CD4-positive, alpha-beta T cell (primary cell): Measurements from ENCODE around the gene BLNK. TPM values are rescaled to one million over a fixed set of nuclear protein-coding genes. Genes with fewer than 3 reads are reported as not detected.

Experiments
- ATAC-seq: fragments of 200-7000 bp; cut with Tn5 transposase; one replicate; pipeline ENCODE4 v1.10.0; 2022; ENCODE audit warnings: mild to moderate bottlenecking; ENCODE audit not compliant: poor library complexity
- CTCF ChIA-PET: fragments of 350-600 bp; sonication (Branson Sonifier 250); formaldehyde crosslinking; loops from one replicate; lab custom pipeline; 2021; ENCODE audit warnings: antibody characterized with exemption, inconsistent platforms; lab: Charles Lee
- POLR2A ChIA-PET: fragments of 350-600 bp; sonication (Branson Sonifier 250); formaldehyde crosslinking; loops from one replicate; lab custom pipeline; 2021; ENCODE audit warnings: antibody characterized with exemption, inconsistent platforms; lab: Charles Lee
- DNase-seq, 14 experiments: peaks; one replicate each; pipeline ENCODE4 v3.0.0-alpha.2; 2013 to 2020; ENCODE audit warnings: mixed read lengths in 2 of 14
- H3K27ac ChIP-seq, 2 donors: one replicate each; pipeline versions ENCODE4 v1.5.1 to v1.7.0; 2013; ENCODE audit warnings: low read length in 2 of 2, low read depth in 1 of 2, mild to moderate bottlenecking in 1 of 2
- H3K27me3 ChIP-seq, 2 experiments: 1 replicate in 1 of 2; 2 replicates in 1 of 2; pipeline versions ENCODE4 v1.6.1 to v1.7.0; 2013; ENCODE audit warnings: low read length in 2 of 2, control low read depth in 1 of 2, mild to moderate bottlenecking in 1 of 2, moderate library complexity in 1 of 2; ENCODE audit not compliant: insufficient read depth in 2 of 2, control insufficient read depth in 1 of 2
- H3K36me3 ChIP-seq: one replicate; pipeline ENCODE4 v1.6.1; 2013; ENCODE audit warnings: low read length, control low read depth; ENCODE audit not compliant: insufficient read depth
- H3K4me1 ChIP-seq: one replicate; pipeline ENCODE4 v1.6.1; 2013; ENCODE audit warnings: low read length, control low read depth; ENCODE audit not compliant: insufficient read depth
- H3K4me3 ChIP-seq: one replicate; pipeline ENCODE4 v1.5.1; 2013; ENCODE audit warnings: mild to moderate bottlenecking, low read length, moderate library complexity
- H3K9me3 ChIP-seq, 2 experiments: 1 replicate in 1 of 2; 2 replicates in 1 of 2; pipeline versions ENCODE4 v1.6.1 to v1.7.0; 2013; ENCODE audit warnings: low read length in 2 of 2, mild to moderate bottlenecking in 2 of 2, control low read depth in 1 of 2, moderate library complexity in 1 of 2; ENCODE audit not compliant: control insufficient read depth in 1 of 2, insufficient read depth in 1 of 2
- H3K27ac Mint-ChIP-seq: one replicate; pipeline ENCODE4 v1.8.0; 2020; ENCODE audit warnings: mixed read lengths
- H3K27me3 Mint-ChIP-seq: one replicate; pipeline ENCODE4 v1.8.0; 2021; ENCODE audit warnings: mixed read lengths
- H3K36me3 Mint-ChIP-seq: one replicate; pipeline ENCODE4 v1.8.0; 2021; ENCODE audit warnings: low read depth, mixed read lengths
- H3K4me1 Mint-ChIP-seq: one replicate; pipeline ENCODE4 v1.8.0; 2021; ENCODE audit warnings: low read depth, mixed read lengths
- H3K4me3 Mint-ChIP-seq: one replicate; pipeline ENCODE4 v1.8.0; 2020; ENCODE audit warnings: mild to moderate bottlenecking, mixed read lengths
- H3K9me3 Mint-ChIP-seq: one replicate; pipeline ENCODE4 v1.8.0; 2020; ENCODE audit warnings: mixed read lengths
- CTCF ChIP-seq: fragments of 200-600 bp; IDR thresholded peaks from one replicate; pipeline ENCODE4 v1.8.0; 2022; ENCODE audit warnings: antibody characterized with exemption, mild to moderate bottlenecking
- intact Hi-C, 2 experiments: fragments of 100-400 bp; cut with DNase I in 1 of 2; cut with micrococcal nuclease in 1 of 2; formaldehyde crosslinking; loops; one replicate each; pipeline versions ENCODE4 v1.15.1 to v1.9.0; 2023 to 2025; cut with DNase I, micrococcal nuclease
- total RNA-seq, 174 experiments: library from RNA in 2 of 174; stranded (reverse) in 2 of 174; gene quantifications; one replicate each; pipeline ENCODE4 v1.2.3 and lab custom pipeline; 2021 to 2026

The BLNK gene
- total RNA-seq, 2 experiments from 2014 or later = not detected

- Histone ChIP-seq H3K4me1 (no peaks in the 10 kb centered on the region), H3K9me3 (no peaks in the 10 kb centered on the region), H3K27me3 (no peaks in the 10 kb centered on the region), H3K4me3 (no peak overlapping the region), H3K27ac (no peak overlapping the region), H3K36me3 (peaks cover 65% of the 10 kb centered on the region)
- ATAC-seq (no peak), DNase-seq (no peak)
- H3K27ac Mint-ChIP-seq = no peak overlapping the region
- CTCF ChIA-PET = no interaction called here
- H3K9me3 Mint-ChIP-seq = no peaks in the 10 kb centered on the region
- H3K4me1 Mint-ChIP-seq = peaks cover 6% of the 10 kb centered on the region
- TF ChIP-seq CTCF = no peak
- no peaks in the 10 kb centered on the region for H3K27me3 Mint-ChIP-seq
- peaks cover 91% of the 10 kb centered on the region for H3K36me3 Mint-ChIP-seq
- no peak overlapping the region for H3K4me3 Mint-ChIP-seq
- intact Hi-C loops = no loop called here
- POLR2A ChIA-PET = no interaction called here
Measured at GRCh38 chr10:96152437-96152836, 118.9 kb downstream of the BLNK start.

Other genes with a start within 250 kb of the BLNK start
- 1 to 10 TPM; 6.9 to 8.0 TPM for gene CCNJ, start 228.0 kb downstream of the BLNK start, total RNA-seq
- gene ZNF518A, start 141.3 kb downstream of the BLNK start, total RNA-seq = 1 to 10 TPM; 7.4 to 7.9 TPM
- under 1 TPM in 1 of 2 experiments, not detected in 1; 0.11 TPM for gene DNTT, start 32.9 kb upstream of the BLNK start, total RNA-seq
- gene OPALIN, start 87.4 kb upstream of the BLNK start, total RNA-seq = not detected
- gene TLL2, start 242.4 kb upstream of the BLNK start, total RNA-seq = not detected